GM19372 (cell line): ENCODE measurements around the gene PPP1R10.
"Not testable (repeated sequence)": the region's sequence is repeated elsewhere in the genome, so short reads cannot be mapped to it uniquely, and the experiment has no call there.

Experiments used
- ATAC-seq: cut with Tn5 transposase; IDR thresholded peaks from one replicate; pipeline ENCODE4 v1.9.1; 2021; ENCODE audit warnings: mild to moderate bottlenecking, low read depth, moderate library complexity; ENCODE audit not compliant: unreplicated experiment

Gene PPP1R10

DNA sequence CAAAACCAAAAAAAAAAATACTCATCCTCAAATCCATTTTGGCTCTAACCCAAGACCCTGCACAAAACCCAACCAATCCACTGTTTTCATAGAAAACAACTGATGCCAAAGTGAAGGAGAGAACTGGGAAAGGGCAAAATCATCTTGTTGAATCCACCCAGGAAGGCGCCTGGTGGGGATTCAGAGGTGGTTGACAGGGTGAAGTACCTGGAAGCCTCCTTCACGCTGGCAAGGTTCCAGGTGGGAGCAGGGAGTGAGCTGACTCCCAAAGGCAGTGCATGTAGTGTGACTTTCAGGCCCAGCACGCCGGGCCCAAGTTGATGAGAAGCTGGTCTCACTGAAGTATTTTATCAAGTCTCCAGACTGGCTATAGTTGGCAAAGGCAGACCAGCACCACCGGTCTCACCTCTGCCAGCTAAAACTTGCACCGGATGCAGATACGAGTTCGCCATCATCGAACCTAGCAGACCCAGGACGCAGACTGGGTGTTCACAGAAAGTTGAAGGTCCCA lies 16.5 kb downstream of the PPP1R10 start:
- no peak for ATAC-seq

DNA sequence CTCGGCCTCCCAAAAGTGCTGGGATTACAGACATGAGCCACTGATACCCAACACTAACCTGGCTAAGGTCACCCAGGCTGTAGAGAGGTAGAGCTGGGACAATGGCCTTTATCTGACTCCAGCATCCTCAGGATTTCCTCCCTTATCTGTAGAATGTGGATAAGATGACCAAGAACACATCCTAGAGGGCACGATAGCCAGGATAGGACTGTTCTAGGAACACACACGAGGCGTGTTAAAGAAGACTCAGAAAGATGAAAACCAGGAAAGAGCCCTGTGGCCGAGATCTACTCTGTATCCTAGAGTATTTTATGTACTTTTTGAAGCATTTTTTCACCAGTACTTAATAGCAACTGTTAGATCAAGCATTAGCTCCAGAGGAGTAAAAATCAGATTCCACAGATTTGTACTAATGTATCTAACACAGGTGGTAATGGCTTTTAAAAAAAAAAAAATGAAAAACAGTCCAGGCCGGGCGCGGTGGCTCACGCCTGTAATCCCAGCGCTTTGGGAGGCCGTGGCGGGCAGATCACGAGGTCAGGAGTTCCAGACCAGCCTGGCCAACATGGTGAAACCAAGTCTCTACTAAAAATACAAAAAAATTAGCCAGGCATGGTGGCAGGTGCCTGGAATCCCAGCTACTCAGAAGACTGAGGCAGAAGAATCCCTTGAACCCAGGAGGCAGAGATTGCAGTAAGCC lies 17.3 kb downstream of the PPP1R10 start:
- ATAC-seq, result no peak

DNA sequence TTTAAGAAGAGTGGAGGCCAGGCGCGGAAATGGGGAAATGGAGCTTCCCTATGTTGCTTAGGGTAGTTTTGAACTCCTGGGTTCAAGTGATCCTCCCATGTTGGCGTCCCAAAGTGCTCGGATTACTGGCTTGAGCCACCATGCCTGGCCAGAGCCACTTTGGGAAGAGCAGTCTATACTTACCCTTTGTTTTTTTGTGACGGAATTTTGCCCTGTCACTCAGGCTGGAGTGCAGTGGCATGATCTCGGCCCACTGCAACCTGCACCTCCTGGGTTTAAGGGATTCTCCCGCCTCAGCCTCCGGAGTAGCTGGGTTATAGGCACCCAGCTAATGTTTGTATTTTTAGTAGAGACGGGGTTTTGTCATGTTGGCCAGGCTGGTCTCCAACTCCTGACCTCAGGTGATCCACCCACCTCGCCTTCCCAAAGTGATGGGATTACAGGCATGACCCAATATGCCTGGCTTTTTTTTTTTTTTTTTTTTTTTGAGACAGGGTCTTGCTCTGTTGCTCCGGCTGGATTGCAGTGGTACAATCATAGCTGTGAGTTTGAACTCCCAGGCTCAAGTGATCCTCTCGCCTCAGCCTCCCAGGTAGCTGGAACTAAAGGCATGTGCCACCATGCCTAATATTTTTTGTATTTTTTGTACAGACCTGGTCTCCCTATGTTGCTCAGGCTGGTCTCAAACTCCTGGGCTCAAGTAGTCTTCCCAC lies 18.0 kb downstream of the PPP1R10 start:
- ATAC-seq, result no peak

DNA sequence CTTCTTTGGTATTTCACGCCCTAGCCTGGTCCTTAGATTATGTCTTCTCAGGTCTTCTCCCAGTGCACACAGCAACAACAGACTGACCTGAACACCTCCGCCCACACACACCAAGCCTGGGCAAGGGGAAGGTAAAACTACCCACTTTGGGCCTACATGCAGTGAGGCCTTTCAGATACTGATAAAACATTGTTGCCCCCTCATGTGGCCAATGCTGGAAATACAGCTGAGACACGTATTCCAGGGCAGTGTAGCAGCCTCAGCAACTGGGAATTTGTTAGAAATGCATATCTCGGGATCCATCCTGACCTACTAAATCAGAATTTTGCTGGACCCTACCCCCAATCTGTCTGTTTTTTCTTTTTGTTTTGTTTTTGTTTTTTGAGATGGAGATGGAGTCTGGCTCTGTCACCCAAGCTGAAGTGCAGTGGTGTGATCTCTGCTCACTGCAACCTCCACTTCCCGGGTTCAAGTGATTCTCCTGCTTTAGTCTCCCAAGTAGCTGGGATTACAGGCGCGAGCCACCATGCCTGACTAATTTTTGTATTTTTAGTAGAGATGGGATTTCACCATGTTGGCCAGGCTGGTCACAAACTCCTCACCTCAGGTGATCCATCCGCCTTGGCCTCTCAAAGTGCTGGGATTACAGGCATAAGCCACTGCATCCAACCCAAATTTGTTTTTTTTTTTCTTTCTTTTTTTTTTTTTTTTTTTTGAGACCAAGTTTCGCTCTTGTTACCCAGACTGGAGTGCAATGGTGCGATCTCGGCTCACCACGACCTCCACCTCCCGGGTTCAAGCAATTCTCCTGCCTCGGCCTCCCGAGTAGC lies 19.5 kb downstream of the PPP1R10 start:
- ATAC-seq, result not testable (repeated sequence)

DNA sequence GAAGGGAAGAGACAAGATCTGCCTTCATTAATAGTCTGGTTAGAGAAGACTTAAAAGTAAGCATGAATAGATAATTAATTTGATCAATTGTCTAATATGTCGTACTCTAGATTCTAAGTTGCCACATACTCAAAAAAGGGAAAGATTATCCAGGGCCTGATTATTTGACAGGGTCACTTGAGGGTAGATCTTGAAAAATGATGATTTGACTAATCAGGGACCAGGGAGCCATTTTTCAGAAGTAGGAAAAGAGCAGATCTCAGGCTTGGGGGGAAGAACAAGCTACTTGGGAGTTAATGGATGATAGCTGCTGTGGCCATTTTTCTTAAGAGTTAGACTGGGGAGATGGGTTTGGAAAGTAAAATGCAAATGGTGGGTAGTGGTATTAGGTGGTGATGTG lies 24.8 kb downstream of the PPP1R10 start:
- no peak for ATAC-seq

DNA sequence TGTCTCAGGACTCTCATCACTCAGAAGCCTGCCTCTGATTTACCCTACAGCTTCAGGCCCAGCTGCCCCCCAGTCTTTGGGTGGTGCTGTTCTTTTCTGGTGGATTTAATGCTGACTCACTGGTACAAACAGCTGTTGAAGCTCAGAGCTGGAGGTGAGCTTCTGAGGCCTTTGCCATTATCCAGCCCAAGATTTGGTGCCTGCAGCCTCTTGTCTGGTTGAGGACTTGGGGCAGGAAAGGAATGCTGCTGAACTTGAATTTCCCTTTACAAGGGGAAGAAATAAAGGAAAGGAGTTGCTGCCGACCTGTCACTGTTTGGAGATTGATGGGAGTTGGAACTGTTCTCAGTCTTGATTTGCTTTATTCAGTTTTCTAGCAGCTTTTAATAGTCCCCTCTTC lies 26.0 kb downstream of the PPP1R10 start:
- ATAC-seq, result no peak

DNA sequence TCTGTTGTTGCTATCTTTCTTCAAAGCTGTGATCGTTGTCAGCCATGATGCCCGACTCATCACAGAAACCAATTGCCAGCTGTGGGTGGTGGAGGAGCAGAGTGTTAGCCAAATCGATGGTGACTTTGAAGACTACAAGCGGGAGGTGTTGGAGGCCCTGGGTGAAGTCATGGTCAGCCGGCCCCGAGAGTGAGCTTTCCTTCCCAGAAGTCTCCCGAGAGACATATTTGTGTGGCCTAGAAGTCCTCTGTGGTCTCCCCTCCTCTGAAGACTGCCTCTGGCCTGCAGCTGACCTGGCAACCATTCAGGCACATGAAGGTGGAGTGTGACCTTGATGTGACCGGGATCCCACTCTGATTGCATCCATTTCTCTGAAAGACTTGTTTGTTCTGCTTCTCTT lies 26.5 kb downstream of the PPP1R10 start:
- no peak for ATAC-seq

DNA sequence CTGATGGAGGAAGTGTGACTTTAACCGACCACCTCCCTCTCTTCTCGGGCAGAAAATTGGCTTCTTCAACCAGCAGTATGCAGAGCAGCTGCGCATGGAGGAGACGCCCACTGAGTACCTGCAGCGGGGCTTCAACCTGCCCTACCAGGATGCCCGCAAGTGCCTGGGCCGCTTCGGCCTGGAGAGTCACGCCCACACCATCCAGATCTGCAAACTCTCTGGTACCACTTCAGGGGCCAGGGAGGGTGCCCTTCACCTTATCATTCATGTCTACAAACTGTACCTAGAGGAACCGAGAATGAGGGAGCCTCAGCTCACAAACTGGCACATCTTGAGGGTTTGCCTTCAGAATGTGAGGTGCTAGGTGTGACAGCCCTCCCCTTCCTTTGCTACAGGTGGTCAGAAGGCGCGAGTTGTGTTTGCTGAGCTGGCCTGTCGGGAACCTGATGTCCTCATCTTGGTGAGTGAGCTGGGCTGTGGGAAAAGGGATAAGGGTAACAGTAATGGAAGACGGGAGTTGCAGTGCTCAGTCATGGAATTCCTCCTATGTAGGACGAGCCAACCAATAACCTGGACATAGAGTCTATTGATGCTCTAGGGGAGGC lies 27.2 kb downstream of the PPP1R10 start:
- ATAC-seq, result no peak

DNA sequence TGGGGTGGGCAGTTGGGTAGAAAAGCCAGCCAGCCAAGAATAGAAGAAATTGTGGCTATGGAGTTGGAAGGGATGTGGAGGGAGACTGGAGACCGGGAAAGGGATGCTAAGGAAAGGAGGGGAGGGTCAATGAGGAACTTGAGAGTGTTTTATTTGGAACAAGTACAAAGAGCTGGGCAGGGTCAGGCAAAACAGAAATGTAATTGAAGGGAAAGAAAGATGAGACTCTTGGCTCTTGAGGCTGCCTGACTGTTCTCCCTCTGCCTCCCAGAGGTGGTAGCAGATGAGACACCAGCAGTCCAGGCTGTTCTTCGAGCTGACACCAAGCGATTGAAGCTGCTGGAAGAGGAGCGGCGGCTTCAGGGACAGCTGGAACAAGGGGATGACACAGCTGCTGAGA lies 33.1 kb downstream of the PPP1R10 start:
- ATAC-seq, result no peak

DNA sequence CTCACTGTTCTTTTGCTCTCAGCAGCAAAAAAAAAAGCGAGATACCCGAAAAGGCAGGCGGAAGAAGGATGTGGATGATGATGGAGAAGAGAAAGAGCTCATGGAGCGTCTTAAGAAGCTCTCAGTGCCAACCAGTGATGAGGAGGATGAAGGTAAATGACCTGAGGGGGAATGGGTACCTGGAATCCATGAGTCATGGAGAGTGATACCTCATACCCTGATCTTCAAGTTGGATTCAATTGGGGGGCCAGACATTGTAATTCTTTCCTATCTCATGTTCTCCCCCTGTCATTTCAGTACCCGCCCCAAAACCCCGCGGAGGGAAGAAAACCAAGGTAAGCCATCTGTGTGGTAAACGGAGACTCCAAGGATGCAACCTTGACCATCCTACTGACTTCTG lies 39.0 kb downstream of the PPP1R10 start:
- no peak for ATAC-seq

DNA sequence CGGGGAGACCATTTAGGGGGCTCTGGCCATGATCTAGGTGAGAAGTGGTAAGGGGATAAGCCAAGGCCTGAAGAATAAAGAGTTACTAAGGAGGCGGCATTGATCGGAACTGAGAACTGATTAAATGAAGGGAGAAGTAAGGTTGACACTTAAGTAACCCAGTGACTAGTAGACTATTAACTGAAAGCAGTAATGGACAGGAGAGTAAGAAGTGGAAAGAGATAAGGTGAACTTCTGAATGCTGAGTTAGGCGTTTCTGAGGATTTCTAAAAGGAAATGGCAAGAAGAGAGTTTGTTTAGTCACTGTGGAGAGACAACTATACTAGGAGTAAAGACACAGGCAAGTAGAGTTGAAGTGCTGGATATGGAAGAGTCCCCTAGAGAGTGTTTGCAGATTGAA lies 43.9 kb downstream of the PPP1R10 start:
- ATAC-seq, result no peak

DNA sequence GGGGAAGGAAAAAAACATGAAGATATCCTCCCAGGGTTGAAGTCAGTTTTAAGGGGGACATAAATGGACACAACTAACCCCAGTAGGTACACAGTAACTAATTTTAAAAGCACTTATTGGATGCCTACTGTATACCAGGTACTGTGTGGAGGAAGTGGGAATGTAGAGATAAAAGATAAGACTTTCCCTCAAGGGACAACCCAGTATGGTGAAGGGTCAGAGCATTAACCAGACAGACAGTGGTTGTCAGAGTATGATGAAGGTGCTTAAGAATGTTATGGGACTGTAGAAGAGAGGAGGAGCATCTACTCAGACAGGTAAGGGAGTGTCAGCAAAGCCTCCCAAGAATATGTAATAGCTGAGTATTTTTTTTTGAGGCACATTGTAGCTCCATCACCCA lies 44.9 kb downstream of the PPP1R10 start:
- no peak for ATAC-seq

DNA sequence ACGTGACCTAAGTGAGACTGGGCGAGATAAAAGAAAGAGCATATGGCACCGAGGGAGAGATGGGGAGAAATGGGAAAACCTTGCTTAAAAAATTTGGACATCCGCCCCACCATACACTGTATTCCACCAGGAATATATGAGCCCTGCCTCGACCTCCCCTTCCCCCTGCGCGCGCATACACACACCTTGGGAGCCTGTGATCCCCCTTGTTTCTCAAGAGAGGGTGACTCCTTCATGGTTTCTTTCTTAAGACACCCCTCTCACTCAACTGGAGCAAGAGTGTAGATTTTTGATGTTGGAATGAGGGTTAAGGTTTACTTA lies 45.3 kb downstream of the PPP1R10 start:
- ATAC-seq, result no peak

DNA sequence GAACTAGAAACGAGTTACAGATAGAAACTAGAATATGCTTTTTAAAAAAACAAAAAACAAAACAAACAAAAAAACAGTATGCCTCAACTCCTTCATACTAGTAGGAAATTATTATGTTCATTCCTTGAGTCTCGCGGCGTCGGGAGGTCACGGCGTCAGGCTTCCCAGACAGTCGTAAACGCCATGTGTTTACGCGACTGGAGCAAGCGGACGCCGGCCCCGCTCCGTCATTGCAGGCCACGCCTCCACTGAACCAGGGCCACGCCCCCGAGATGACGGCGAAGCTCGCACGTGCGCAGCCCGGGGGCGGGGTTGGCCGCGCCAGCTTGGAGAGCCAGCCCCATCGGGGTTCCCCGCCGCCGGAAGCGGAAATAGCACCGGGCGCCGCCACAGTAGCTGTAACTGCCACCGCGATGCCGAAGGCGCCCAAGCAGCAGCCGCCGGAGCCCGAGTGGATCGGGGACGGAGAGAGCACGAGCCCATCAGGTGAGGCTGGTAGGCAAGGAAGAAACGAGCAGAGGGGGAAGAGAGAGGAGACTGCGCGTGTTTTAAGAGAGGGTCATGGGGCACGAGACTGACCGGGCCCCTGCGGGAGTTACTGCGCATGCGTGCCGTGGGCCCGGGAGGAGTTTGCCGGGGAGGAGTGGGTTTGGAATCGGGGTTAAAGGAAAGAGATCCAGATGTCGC lies 45.8 kb downstream of the PPP1R10 start, which contains the start of gene ABCF1:
ABCF1 (plus strand) TSS at position 368 of the 687 bp plus-strand sequence; CDS start at position 414, 46 bp downstream.
- peak; percentile 94 for ATAC-seq

DNA sequence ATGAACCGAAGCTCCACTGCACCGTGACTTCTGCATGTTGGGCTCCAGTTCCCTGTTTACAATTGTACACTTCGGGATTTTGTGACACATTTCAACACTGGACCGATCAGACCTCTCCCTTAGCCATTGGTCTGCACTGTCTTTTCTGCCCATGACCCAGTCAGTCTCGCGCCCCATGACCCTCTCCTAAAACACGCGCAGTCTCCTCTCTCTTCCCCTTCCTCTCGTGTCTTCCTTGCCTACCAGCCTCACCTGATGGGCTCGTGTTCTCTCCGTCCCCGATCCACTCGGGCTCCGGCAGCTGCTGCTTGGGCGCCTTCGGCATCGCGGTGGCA lies 46.3 kb downstream of the PPP1R10 start:
- ATAC-seq, result no peak

DNA sequence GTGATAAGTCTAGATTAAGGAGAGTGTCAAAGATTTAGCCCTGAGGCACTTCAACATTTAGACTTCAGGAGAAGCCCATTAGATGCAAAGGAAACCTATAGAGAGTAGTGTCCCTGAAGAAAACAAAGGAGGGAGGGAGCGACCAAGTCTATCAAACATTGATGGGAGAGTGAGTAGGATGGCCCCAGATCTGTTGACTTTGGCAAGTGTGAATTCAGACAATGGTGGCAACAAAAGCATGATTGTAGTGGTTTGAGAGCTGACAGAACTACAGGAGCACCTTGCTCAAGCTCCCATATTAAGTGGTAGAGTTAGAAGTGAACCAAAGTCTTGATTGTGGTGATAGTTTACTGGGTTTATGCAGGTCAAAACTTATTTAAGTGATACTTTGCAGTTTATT lies 46.8 kb downstream of the PPP1R10 start:
- no peak for ATAC-seq

DNA sequence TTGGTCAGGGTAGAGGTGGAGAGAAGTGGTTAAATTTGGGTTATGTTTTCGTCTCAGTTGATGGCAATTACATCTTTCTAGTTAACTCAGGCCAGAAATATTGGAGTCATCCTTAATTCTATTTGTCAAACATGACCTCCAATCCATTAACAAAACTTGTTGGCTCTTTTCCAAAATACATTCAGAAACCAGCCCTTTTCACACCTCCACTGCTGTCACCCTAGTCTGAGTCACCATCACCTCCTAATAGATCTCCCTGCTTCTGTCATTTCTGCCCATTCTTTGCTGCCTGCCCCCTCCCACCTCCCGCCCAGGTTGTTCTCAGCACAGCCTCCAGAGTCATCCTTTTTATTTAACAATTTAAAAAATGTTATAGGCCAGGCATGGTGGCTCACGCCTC lies 48.8 kb downstream of the PPP1R10 start:
- ATAC-seq, result no peak

DNA sequence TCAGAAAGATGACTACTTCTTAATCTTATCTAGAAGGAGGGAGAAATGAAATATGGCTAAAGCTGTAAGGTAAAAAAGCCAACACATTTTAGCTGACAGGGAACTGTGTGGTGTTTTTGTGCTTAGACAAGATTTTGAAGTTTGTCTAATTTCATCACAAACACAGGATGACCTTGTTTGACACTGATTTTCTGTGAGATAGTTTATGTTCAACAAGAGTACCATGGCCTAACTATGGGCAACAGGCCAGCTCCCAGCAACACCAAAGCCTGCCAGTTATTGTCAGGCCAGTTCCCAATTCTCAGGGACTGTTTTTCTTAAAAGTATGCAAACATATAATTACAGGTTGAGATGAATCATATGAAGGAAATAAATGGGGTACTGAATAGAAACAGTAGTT lies 51.3 kb downstream of the PPP1R10 start:
- no peak for ATAC-seq

DNA sequence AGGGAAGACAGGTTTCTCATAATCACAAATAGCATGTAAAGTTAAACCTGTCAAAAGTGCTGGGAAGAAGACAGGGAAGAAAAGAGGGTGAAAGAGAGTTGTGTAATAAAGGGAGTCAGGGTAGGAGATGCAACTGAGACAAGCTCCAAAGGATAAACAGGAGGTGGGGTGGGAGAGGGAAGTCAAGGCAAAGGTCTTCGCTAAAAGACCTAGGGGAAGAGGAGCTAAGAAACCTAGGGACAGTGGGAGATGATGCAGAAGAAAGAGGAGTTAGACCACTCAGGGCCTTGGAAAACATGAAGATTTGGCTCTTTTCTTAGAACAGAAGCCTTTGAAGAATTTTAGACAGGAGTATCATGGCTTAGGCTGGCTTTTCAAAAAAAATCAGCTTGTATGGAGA lies 52.9 kb downstream of the PPP1R10 start:
- no peak for ATAC-seq
